HUES6 (cell line): ENCODE data around the gene RHOBTB3.
"Not testable (repeated sequence)": the region's sequence is repeated elsewhere in the genome, so short reads cannot be mapped to it uniquely, and the experiment has no call there.

Source experiments
- H3K27ac ChIP-seq: 2 replicates; pipeline ENCODE4 v1.7.0; 2013; ENCODE audit warnings: low read depth, mild to moderate bottlenecking, low read length, inconsistent platforms
- H3K27me3 ChIP-seq: 2 replicates; pipeline ENCODE4 v1.6.1; 2013; ENCODE audit warnings: low read length; ENCODE audit not compliant: control insufficient read depth, insufficient read depth
- H3K36me3 ChIP-seq: 2 replicates; pipeline ENCODE4 v1.6.1; 2013; ENCODE audit warnings: low read length; ENCODE audit not compliant: control insufficient read depth, insufficient read depth
- H3K4me1 ChIP-seq: 2 replicates; pipeline ENCODE4 v1.6.1; 2013; ENCODE audit warnings: low read length; ENCODE audit not compliant: control insufficient read depth, insufficient read depth
- H3K4me3 ChIP-seq: 2 replicates; pipeline ENCODE4 v1.5.1; 2013; ENCODE audit warnings: low read depth, low read length
- H3K9ac ChIP-seq: one replicate; pipeline ENCODE4 v1.6.1; 2013; ENCODE audit warnings: mild to moderate bottlenecking, low read length
- H3K9me3 ChIP-seq: 2 replicates; pipeline ENCODE4 v1.6.1; 2013; ENCODE audit warnings: low read depth, low read length; ENCODE audit not compliant: control insufficient read depth, insufficient read depth

The RHOBTB3 gene

DNA sequence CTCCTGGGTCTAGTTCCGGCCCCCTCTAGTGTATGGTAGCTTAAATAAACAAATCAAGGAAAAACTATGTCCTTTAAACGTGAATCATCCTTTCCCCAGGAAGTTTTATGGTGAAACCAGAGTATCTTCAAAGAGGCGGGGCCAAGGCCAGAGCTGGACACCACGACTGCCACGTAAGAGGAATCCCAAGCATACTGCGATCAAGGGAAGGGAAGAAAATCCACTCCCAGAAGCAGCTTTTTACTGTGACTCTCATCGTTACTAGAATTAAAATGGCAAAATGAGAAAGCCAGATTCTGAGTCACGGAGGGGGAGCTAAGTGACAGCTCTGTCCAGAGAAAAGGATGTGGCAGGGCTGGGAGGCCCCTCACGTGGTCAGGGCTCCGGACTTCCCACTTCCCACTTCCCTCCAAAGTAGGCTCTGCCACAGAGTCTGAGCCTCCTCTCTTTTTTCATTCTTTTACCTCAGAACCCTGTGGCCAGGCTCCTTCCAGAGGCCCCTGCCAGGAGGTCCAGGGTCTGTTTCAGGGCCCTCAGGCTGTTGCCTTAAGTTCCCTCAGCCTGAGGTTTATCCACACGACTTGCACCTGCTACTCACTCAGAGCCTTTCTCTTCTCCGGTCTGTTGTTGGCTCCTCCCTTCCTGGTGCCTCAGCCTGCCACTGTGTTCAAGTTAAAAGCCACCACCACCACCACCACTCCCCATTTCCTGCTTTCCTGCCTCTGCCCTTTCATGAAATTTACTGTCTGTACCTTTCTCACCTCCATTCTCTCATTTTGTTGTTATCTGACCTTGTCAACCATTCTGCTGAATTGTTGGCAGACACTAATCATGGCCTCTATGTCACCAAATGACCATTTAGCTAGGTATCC is 92.8 kb downstream of the RHOBTB3 start:
- H3K27ac ChIP-seq = no peak overlapping the region
- no peaks in the 10 kb centered on the region for H3K36me3 ChIP-seq
- no peaks in the 10 kb centered on the region for H3K27me3 ChIP-seq
- peaks cover 25% of the 10 kb centered on the region for H3K4me1 ChIP-seq
- H3K9ac ChIP-seq = no peak overlapping the region
- no peaks in the 10 kb centered on the region for H3K9me3 ChIP-seq
- peak overlapping the region; percentile 84; the same call in 1 of the 2 replicates for H3K4me3 ChIP-seq

DNA sequence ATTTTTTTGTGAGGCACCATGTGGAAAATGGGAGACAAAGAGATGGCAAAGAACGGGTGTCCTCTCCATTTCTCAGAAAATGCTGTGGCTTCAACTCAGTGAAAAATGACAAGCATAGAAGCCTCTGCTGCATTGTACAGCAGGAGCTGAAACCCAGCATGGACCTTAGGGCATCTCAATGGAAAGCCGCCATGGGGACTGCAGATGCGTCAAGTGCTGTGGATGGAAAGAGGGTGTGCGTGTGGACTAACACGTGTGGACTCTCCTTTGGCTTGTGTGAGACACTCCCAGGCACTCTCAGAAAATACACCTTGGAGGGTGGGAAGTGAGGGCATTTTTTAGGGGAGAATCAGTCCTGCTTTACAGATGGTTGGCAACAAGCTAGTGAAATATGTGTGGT is 93.6 kb downstream of the RHOBTB3 start:
- H3K4me3 ChIP-seq = no peak overlapping the region
- H3K9me3 ChIP-seq = no peaks in the 10 kb centered on the region
- H3K36me3 ChIP-seq = no peaks in the 10 kb centered on the region
- no peak overlapping the region for H3K27ac ChIP-seq
- H3K4me1 ChIP-seq = peaks cover 25% of the 10 kb centered on the region
- H3K27me3 ChIP-seq = no peaks in the 10 kb centered on the region
- H3K9ac ChIP-seq = no peak overlapping the region

DNA sequence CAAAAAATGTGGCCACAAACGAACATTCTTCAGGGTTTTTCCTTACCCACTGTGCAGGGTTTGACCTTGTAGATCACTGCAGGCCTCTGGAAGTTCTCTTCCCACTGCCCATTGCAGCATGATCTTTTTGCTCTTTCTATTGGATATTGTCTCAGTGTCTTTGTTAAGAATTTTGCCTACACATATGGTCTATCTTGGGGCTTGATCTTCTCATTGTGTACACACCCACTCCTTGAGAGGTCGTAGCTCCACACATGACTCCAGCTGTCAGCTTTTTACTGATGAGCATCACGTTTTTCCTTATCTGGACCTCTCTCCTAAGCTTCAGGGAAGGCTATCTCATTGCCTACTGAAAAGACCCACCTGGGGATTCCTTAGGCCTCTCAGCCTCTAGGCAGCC is 94.4 kb downstream of the RHOBTB3 start:
- no peaks in the 10 kb centered on the region for H3K27me3 ChIP-seq
- no peaks in the 10 kb centered on the region for H3K36me3 ChIP-seq
- peaks cover 25% of the 10 kb centered on the region for H3K4me1 ChIP-seq
- H3K27ac ChIP-seq = no peak overlapping the region
- H3K9ac ChIP-seq = no peak overlapping the region
- H3K9me3 ChIP-seq = no peaks in the 10 kb centered on the region
- H3K4me3 ChIP-seq = no peak overlapping the region

DNA sequence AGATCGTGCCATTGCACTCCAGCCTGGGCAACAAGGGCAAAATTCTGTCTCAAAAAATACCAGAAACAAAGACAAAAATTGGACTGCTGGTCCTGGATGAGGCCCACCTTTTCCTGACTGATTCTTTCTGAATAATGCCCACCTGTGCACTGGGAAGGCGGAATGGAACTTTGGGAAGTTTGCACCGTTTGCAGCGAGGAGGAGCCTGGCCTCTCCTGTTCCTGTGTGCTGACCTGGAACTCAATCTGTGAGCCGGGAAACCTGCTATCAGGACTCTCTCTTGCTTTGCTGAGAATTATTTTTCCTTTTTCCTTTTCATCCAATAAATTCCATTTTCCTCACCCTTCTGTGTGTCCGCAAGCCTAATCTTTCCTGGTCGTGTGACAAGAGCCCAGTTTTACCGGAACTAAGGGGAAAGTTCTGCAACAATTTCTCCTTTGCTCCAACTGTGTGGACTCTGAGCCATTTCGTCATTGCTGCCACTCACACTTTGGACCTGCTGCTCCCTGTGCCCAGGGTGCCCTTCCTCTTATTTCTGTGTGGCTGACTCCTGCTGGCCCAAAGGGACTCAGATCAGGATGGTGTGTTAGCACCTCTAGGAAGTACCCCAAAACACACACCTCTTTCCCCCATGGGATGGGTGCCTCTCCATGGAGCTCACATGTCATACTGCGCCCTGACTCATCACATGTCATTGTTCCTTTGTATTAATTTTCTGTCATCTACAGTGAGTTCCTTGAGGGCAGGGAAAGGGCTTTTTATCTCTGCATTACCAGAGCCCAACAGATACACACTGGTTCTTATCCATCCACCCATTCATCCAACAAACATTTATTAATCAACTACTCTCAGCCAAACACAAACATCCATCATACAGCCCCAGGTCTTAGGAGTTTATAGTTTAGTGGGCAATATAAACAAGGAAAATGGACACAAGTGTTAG is 96.1 kb downstream of the RHOBTB3 start:
- H3K4me3 ChIP-seq = no peak overlapping the region
- peaks cover 21% of the 10 kb centered on the region for H3K4me1 ChIP-seq
- H3K9me3 ChIP-seq = no peaks in the 10 kb centered on the region
- H3K27me3 ChIP-seq = no peaks in the 10 kb centered on the region
- H3K27ac ChIP-seq = no peak overlapping the region
- H3K9ac ChIP-seq = no peak overlapping the region
- H3K36me3 ChIP-seq = no peaks in the 10 kb centered on the region

DNA sequence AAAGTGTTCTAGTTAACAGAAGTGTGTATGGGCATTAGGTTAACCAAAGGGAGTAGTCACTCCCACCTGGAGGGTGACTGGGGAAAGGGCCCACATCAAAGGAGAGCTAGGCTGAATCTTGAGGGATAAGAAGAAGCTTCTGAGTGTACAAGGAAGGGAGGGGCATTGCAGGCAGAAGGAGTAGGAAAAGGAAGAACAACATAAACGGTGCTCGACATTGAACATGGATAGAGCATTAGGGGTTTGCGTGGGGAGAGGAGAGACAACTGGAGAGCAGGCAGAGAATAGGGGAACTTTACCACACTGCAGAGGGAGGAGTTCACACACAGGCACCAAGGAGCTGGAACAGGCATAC is 96.7 kb downstream of the RHOBTB3 start:
- H3K9ac ChIP-seq = no peak overlapping the region
- H3K9me3 ChIP-seq = no peaks in the 10 kb centered on the region
- no peaks in the 10 kb centered on the region for H3K27me3 ChIP-seq
- no peak overlapping the region for H3K4me3 ChIP-seq
- peaks cover 18% of the 10 kb centered on the region for H3K4me1 ChIP-seq
- H3K36me3 ChIP-seq = no peaks in the 10 kb centered on the region
- no peak overlapping the region for H3K27ac ChIP-seq

DNA sequence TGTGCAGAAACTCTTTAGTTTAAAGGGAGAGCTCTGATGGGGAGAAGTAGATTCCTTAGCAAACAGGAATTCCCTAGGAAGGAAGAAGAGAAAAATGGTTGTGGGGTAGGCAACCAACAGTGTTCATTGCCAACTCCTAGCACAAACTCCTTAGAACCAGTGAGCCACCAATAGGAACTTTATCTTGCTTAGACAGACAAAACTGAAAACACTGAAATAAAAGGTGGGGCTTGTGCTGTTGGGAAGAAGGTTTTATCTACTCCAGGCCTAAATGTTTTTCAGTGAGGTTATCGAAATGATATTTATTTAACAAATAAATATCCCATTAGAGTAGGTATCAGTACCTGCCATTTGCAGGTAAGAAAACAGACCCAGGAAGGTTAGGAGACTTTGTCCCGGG is 99.1 kb downstream of the RHOBTB3 start:
- H3K4me1 ChIP-seq = no peaks in the 10 kb centered on the region
- H3K9me3 ChIP-seq = no peaks in the 10 kb centered on the region
- H3K36me3 ChIP-seq = no peaks in the 10 kb centered on the region
- no peak overlapping the region for H3K4me3 ChIP-seq
- no peak overlapping the region for H3K27ac ChIP-seq
- no peaks in the 10 kb centered on the region for H3K27me3 ChIP-seq
- no peak overlapping the region for H3K9ac ChIP-seq

DNA sequence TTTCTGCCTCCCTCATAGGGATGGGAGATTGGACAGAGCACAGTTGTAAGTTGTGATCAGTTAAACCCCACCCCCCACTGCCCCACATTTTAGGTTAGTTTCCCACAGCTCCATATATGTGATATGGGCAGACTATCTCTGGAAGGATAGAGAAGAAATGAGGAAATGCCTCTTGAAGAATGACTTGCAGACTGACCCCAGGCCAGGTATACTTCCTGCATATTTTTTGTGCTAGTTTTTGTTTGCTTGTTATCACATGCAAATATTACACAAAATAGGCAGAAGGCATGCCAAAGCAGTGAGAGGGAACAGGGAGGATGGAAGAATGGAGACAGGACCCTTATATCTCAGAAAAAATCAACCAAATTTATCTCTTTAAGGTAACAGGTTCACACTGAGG is 101.5 kb downstream of the RHOBTB3 start:
- Histone ChIP-seq H3K27me3 (no peaks in the 10 kb centered on the region), H3K27ac (no peak overlapping the region), H3K9me3 (no peaks in the 10 kb centered on the region), H3K4me1 (no peaks in the 10 kb centered on the region), H3K36me3 (no peaks in the 10 kb centered on the region), H3K4me3 (no peak overlapping the region), H3K9ac (no peak overlapping the region)

DNA sequence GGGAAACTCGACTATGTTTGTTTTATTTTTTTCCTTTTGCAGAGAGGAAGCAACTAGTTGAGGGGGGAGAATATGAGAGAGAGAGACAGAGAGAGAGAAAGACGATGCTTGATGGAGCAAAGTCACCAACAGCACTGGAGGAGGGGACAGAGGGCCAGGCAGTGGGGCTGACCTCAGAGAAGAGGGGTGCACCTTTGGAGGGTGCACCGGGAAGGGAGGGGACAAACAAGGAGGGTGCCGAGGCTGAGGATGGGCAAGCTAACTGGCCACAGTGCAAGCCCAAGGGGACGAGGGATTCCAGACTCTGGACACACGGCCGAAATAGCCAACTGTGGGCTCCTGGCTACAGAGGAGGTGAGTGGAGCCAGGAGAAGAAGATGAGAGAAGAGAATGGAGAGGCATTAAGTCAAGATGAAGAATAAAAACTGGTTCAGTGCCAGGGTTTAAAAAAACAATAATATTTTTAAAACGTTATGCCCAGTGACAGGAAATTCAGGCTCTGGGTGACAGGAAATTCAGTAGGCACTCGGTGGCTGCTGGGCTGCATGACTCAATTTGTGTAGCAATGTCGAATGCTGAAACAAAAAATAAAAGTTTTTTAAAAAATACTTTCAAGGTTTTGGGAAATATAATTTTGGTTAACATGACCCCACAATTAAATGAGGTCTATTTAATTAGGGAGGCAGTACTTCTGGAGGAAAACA is 104.7 kb downstream of the RHOBTB3 start:
- H3K9ac ChIP-seq = no peak overlapping the region
- no peak overlapping the region for H3K4me3 ChIP-seq
- H3K4me1 ChIP-seq = no peaks in the 10 kb centered on the region
- no peaks in the 10 kb centered on the region for H3K36me3 ChIP-seq
- H3K27me3 ChIP-seq = no peaks in the 10 kb centered on the region
- no peaks in the 10 kb centered on the region for H3K9me3 ChIP-seq
- no peak overlapping the region for H3K27ac ChIP-seq

DNA sequence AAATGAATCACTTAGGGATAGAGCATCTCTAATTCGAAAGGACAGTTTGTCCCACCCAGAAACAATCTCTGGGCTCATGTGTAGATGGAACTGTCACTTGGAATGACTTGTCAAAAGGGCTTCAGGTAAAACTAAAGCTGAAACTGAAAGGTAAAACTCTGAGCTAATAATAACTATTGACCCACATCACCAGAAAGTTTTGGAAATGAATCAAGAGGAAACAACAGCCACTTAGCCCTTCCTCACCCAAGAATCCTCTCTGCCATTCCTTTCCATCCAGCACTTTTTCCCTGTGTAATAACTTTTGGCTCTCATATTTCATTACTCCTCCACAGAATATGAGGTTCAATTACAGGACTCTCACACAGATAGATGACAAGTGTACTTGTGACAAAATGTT is 105.4 kb downstream of the RHOBTB3 start:
- Histone ChIP-seq H3K4me3 (no peak overlapping the region), H3K27ac (no peak overlapping the region), H3K27me3 (no peaks in the 10 kb centered on the region), H3K4me1 (no peaks in the 10 kb centered on the region), H3K9ac (no peak overlapping the region), H3K9me3 (no peaks in the 10 kb centered on the region), H3K36me3 (no peaks in the 10 kb centered on the region)

DNA sequence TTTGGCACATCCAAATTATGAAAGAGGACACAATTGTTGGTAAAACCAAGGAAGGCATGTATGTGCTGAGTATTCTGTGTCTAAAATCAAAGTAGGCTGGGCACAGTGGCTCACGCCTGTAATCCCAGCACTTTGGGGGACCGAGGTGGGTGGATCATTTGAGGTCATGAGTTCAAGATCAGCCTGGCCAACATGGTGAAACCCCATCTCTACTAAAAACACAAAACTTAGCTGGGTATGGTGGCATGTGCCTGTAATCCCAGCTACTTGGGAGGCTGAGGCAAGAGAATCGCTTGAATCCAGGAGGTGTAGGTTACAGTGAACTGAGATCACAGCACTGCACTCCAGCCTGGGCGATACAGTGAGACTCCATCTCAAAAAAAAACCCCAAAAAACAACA is 105.8 kb downstream of the RHOBTB3 start:
- not testable (repeated sequence) for H3K36me3 ChIP-seq, H3K9ac ChIP-seq, H3K4me1 ChIP-seq, H3K27me3 ChIP-seq, H3K27ac ChIP-seq, H3K4me3 ChIP-seq, H3K9me3 ChIP-seq

DNA sequence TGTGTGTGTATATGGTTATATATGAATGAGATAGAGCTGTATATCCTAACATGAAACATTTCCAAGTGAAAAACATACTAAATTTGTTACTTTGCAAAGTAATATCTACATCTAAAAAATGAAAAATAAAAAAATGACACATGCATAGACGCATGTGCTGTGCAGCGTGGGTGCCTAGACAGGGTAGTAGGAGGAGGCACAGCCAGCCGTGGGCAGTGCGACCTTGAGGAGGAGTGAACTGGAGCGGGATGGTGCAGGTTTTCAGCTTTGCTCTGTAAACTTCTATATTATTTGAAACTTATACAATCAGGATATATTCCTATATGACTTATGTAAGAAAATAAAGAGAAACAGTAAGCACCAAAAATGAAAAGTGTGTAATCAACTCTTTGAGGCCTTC is 106.4 kb downstream of the RHOBTB3 start:
- no peaks in the 10 kb centered on the region for H3K27me3 ChIP-seq
- H3K27ac ChIP-seq = no peak overlapping the region
- H3K9me3 ChIP-seq = no peaks in the 10 kb centered on the region
- no peaks in the 10 kb centered on the region for H3K4me1 ChIP-seq
- H3K4me3 ChIP-seq = no peak overlapping the region
- H3K9ac ChIP-seq = no peak overlapping the region
- H3K36me3 ChIP-seq = no peaks in the 10 kb centered on the region
